Chondrocyte (in vitro differentiated cells): ENCODE results near the gene TXNL1. TPM values are rescaled to one million over a fixed set of nuclear protein-coding genes. Genes with fewer than 3 reads are reported as not detected.

ENCODE experiments used
- DNase-seq: peaks from one replicate; pipeline ENCODE4 v3.0.0; 2021; ENCODE audit warnings: mixed read lengths, low spot score
- H3K27ac Mint-ChIP-seq: one replicate; pipeline ENCODE4 v1.8.0; 2021; ENCODE audit warnings: mild to moderate bottlenecking, moderate library complexity, mixed read lengths; ENCODE audit not compliant: unreplicated experiment
- H3K27me3 Mint-ChIP-seq: 2 replicates; pipeline ENCODE4 v1.8.0; 2021; ENCODE audit warnings: low read depth, mixed read lengths
- H3K36me3 Mint-ChIP-seq: 2 replicates; pipeline ENCODE4 v1.8.0; 2021; ENCODE audit warnings: low read depth, mixed read lengths
- H3K4me1 Mint-ChIP-seq: 2 replicates; pipeline ENCODE4 v1.8.0; 2021; ENCODE audit warnings: low read depth, mild to moderate bottlenecking, mixed read lengths
- H3K4me3 Mint-ChIP-seq: one replicate; pipeline ENCODE4 v1.8.0; 2021; ENCODE audit warnings: mild to moderate bottlenecking, moderate library complexity, mixed read lengths; ENCODE audit not compliant: unreplicated experiment
- H3K9me3 Mint-ChIP-seq: 2 replicates; pipeline ENCODE4 v1.8.0; 2021; ENCODE audit warnings: low read depth, mixed read lengths
- CTCF ChIP-seq: fragments of 200-600 bp; sonication (generic); IDR thresholded peaks from 2 replicates; pipeline ENCODE4 v1.5.0; 2021; ENCODE audit warnings: antibody characterized with exemption, mild to moderate bottlenecking, moderate library complexity
- total RNA-seq: library from RNA; stranded (reverse); gene quantifications from 3 replicates; pipeline ENCODE4 v1.2.1, GENCODE V29; 2021

The TXNL1 gene
- total RNA-seq, 1 donor from 2014 or later, result 57.6 TPM

- Mint-ChIP-seq H3K9me3 (no peaks in the 10 kb centered on the region), H3K4me3 (no peak overlapping the region), H3K27ac (no peak overlapping the region), H3K27me3 (no peaks in the 10 kb centered on the region), H3K36me3 (no peaks in the 10 kb centered on the region), H3K4me1 (peaks cover 7% of the 10 kb centered on the region)
- DNase-seq, result no peak
- TF ChIP-seq CTCF, result no peak
These were observed 69.0 kb downstream of the TXNL1 start for GRCh38 chr18:56569416-56569815.

DNA sequence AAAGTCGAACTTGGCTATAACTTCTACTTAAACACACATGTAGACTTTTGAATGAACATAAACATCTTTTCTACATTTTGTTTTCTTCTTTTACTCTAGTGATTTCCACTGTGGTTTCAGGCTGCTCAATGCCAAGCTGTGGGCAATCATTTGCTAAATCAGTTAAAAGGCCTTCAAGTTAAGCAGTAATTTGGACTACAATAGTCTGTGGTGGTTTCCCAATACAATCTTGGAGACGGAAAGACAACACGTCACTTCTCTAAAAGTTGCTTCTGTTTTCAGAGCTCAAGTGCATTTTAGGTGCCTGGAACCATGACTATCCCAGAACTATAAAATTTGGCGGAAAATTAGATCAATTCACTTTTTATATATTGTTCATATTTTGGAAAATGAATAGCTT lies 69.4 kb downstream of the TXNL1 start:
- Mint-ChIP-seq H3K4me1 (peaks cover 7% of the 10 kb centered on the region), H3K27me3 (no peaks in the 10 kb centered on the region), H3K36me3 (no peaks in the 10 kb centered on the region), H3K9me3 (no peaks in the 10 kb centered on the region), H3K27ac (no peak overlapping the region), H3K4me3 (no peak overlapping the region)
- DNase-seq, result no peak
- TF ChIP-seq CTCF, result no peak

GRCh38 chr18:56565551-56566345 lies 72.6 kb downstream of the TXNL1 start:
- H3K9me3 Mint-ChIP-seq, result no peaks in the 10 kb centered on the region
- TF ChIP-seq CTCF, result no peak
- peaks cover 7% of the 10 kb centered on the region for H3K4me1 Mint-ChIP-seq
- no peak overlapping the region for H3K27ac Mint-ChIP-seq
- no peak overlapping the region for H3K4me3 Mint-ChIP-seq
- DNase-seq, result no peak
- H3K27me3 Mint-ChIP-seq, result no peaks in the 10 kb centered on the region
- H3K36me3 Mint-ChIP-seq, result no peaks in the 10 kb centered on the region

GRCh38 chr18:56565046-56565445 lies 73.3 kb downstream of the TXNL1 start:
- no peak for TF ChIP-seq CTCF
- Mint-ChIP-seq H3K4me1 (peaks cover 7% of the 10 kb centered on the region), H3K9me3 (no peaks in the 10 kb centered on the region), H3K27me3 (no peaks in the 10 kb centered on the region), H3K36me3 (no peaks in the 10 kb centered on the region), H3K27ac (no peak overlapping the region), H3K4me3 (no peak overlapping the region)
- DNase-seq, result no peak

DNA sequence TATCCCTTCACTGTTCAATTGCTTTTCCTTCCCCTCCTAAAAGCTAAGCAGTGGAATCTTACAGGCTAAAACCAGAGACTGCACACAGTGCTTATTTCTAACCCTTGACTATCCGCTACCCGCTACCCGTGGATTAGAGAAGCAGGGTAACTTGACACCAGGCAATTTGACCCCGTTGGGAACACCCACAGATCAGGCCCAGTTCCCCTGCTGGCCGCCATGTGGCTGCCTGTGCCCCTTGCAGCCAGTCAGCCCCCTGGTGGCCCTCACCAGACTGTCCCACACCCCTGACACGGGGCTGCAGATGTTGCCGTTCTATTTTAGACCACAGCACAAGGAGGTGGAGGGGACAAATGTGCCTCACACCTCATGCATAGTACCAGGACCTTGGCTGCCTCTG lies 74.8 kb downstream of the TXNL1 start:
- no peak overlapping the region for H3K4me3 Mint-ChIP-seq
- peak; percentile 59 for TF ChIP-seq CTCF
- DNase-seq, result no peak
- H3K4me1 Mint-ChIP-seq, result peaks cover 4% of the 10 kb centered on the region
- peaks cover 3% of the 10 kb centered on the region for H3K36me3 Mint-ChIP-seq
- no peaks in the 10 kb centered on the region for H3K27me3 Mint-ChIP-seq
- H3K27ac Mint-ChIP-seq, result no peak overlapping the region
- no peaks in the 10 kb centered on the region for H3K9me3 Mint-ChIP-seq
